GM21786 (cell line): ENCODE data around the gene FAM204A.

Source experiments
- ATAC-seq: cut with Tn5 transposase; IDR thresholded peaks from one replicate; pipeline ENCODE4 v1.9.1; 2021; ENCODE audit not compliant: unreplicated experiment

FAM204A gene

DNA sequence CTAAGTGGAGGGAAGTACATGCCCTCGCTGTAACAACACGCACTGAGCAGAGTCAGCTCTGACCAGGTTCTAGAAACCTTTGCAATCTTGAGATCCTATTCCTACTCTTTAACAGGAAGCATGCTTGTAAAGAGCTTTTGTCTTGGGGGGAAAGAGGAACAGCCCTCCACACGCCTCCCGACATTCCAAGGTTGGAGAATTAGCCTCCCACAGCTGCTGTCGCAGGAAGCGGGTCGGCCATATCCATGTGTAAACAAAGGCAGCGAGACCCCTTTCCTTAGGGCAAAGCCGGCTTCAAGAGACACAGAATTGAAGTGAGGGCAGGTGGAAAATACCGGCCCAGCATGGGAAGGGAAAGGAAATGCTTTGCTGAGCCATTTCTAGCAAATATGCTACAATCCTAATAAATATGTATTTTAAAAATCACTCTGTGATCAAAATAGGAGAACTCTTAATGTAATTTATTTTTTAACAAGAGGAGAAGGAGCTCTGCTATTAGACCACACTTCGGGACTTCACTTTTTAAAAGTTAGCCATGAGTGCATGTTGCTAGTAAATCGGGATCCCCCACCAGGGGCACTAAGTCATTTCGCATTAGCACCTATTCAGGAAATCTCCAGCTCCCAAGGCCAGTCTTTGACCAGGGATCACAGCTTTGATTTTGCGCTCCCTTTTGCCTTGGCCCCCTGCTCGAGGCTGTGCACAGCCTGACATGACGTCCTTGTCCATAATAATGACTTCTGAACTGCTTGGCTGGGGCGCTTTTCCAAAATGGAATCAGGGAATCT, 55.9 kb downstream of the FAM204A start:
- ATAC-seq = no peak

DNA sequence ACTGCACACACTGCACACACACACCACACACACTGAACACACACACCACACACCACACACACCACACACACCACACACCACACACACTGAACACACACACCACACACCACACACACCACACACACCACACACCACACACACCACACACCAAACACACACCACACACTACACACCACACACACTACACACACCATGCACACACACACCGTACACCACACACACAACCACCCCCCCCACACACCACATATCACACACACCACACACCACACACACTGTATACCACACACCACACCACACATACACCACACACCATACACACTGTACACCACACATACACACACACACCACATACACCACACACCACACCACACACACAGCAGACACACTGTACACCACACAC, 59.5 kb downstream of the FAM204A start:
- no peak for ATAC-seq

DNA sequence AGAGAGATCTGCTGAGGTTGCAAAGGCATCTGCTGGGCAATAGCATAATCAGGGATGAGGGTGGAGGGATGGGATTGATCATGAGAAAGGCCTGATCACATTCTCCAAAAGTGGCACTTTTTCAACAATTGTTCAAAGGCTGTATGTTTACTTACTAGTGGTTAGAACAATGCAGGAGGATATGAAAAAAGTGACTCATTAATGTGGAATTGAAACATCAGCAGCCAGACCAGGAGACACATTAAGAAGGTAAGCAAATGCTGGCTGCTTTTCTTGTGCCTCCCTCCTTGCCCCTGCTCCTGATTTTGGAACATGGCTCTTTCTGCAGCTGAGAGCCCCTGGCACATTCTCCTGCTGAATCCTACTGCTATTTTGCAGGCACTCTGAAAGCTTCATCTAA, 63.5 kb downstream of the FAM204A start:
- no peak for ATAC-seq

DNA sequence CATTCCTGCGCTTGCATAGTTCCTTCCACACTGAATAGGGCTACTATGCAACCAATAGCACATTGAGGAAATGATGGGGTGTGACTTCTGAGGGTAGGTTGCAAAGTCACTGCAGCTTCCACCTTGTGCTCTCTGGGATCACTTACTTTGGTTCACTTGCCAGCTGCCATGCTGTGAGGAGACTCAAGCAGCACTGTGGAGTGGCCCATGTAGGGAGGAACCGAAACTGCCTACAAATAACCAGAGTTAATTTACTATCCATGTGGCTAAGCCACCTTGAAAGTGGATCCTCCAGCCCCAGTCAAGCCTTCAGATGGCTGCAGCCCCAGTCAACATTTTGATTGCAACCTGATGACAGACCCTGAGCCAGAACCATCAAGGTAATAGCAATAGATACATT, 64.3 kb downstream of the FAM204A start:
- no peak for ATAC-seq

DNA sequence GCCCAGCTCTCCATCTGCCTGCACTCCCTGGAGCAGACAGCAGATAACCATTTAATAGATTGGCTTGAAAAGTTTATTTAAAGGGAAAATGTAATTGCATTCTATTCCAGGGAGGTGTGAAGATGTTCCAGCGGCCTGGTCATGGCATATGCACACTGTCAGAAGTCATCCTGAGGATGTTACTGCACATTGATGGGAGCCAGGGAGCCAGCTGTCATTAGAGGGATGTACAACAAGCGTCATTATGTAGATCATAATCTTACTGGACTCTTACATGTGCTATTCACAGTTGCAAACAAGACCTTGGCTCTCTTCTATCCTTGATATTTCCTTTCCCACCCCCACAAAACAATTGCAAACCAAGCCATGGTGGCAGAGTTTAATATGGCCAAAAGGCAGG, 65.4 kb downstream of the FAM204A start:
- ATAC-seq = no peak

DNA sequence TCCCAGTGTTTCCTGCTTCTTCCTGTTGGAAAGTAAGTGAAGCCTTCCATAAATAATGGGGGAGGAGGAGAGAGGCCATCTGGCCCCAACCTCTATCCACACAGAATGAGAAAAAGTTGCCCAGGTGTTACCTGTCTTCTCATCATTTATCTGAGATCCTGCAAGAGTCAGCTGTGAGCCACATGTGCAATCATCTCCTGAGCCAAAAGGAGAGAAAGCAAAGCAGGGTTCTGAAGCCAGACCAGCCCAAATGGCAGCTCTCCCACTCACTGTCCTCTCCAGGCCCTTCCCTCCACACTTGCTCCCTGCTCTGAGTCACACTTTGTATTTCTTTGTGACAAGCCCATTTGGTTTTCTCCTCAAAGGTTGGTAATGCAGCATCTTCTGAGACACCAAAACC, 65.9 kb downstream of the FAM204A start:
- no peak for ATAC-seq

DNA sequence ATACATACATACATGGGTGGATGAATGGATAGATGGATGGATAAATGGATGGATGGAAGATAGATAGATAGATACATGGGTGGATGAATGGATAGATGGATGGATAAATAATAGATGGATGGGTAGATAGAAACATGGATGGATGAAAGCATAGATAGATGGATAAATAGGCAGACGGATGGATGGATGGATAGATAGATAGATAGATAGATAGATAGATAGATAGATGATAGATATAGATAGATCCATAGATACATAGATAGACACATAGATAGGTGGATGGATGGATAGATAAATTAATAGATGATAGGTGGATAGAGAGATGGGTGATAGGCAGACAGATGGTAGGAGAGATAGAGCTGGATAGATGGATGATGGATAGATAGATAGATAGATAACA, 68.5 kb downstream of the FAM204A start:
- ATAC-seq = no peak

DNA sequence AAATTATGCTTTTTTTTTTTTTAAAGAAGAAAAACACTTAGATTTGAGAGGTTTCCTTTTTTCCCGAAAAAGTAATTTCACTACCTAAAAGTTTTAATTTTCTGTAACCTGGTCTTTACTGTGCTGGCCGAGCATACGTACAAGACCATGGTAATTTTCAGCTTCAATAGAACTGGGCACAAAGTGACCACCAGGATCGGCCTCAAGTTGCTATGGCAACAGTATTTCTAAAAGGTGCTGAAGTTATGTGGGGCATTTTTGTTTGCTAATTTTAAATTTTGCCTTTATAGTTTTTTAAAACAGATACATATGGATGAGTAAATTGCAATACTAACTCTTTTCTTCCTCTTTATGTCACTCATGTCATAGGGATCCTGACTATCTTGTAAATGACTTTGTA, 69.4 kb downstream of the FAM204A start:
- ATAC-seq = no peak

DNA sequence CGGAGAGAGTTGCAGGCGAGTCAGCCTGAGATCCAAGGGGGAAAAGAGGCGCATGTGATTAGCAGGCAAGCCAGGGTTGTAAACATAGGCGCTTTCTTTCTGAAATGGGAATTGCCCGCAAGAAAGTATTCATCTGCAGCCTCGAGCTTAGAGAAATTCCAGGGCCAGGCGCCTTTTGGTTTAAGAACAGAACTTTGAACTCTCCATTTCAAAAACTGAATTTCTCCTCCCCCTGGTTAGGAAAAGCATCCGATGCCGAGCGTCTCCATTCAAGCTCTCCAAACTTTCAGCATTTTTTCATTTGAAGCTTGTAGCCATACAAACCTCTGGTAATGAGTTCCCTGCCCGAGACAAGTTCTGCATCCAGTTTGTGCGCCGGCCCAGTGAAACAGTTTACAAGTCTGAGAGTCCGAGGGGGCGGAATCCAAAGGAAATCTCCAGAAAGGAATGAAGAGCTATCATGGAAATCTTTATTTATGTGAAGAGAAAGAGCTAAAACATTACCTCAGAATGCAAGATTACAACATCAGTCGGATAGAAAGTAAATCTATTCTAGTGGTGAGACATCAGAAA, 69.9 kb downstream of the FAM204A start:
- ATAC-seq = no peak

DNA sequence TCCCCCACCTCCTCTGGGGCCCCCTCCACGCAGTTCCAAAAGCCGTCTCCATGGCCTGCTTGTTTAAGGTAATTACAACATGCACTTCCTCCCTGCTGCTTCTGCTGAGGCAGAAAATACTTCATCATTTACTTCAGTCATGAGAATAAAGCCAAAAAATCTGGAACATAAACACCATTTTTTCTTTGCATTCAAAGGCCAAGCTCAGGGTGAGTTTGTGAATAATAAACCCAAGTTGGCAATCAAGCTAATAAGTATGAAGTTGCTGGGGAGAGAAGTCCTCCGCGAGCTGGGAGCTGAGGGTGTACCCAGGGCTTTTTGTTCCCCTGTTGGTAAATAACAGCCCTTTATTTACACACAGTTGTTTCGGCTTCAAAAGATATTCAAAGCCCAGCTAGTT, 70.5 kb downstream of the FAM204A start:
- no peak for ATAC-seq

DNA sequence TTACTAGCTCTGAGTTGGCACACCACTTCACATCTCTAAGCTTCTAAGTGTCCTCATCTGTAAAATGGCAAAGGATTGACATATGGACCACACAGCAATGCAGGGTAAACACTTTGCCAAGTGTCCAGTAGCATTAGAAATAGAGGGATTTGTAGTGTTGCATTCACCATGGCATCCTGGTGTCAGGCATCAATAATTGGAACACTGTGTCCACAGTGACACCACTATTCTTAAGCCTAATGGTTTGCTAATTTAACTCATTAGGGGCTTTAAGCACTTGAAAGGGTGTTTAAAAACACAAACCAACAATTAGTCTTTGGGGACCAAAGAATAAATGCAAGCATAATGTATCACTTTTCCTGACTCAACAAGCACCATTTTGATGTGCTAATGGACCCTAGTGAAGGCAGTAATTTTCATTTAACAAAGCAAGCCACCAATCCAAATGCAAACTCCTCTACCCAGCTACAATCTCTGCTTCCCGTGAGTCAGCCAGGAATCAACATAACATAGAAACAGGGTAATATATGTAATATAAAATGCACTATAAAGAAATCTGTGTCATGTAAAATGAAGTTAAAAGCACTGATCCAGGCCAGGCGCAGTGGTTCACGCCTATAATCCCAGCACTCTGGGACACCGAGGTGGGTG, 75.9 kb downstream of the FAM204A start:
- no peak for ATAC-seq

DNA sequence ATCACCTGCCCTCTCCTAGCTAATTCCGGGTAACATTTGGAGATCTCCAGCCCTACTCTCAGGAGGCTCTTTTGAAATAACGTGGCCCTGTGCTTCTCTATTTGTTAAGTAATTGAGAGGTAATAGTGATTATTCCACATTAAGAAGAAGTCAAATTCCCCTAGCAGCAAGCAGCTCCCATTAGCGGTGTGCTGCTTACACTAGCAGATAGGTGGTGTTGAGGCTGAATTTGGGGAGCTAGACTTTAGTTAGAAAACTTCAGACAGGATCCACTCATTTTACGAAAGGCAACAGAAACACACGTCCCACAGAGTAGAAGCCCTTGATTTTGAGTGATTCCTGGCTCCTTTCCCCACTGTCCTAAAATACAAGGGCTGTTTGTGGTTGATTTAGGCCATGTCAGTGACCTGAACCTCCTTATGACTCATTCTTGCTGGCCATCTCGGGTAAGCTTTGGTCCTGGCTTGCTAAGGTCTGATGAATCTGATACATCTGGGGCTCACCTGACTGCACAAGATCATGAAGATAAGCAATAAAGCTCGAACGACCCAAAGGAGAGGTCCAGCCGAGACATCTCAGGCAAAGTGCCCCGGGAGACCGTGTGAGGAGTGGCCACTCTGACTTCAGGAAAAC, 77.2 kb downstream of the FAM204A start:
- ATAC-seq = no peak

DNA sequence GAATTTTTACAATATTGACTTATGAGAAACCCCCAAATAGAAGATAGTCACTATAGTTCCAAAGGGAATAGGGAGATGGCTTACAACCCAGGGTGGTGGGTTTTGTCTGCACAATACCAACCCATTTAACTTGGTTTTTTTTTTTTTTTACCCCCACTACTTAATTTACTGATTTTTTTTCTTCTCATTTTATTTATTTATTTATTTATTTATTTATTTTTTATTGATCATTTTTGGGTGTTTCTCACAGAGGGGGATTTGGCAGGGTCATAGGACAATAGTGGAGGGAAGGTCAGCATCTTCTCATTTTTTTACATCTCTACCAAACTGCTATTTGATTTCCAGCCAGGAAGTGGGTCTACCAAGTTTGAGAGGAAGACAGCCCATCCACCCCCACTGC, 77.9 kb downstream of the FAM204A start:
- ATAC-seq = no peak

DNA sequence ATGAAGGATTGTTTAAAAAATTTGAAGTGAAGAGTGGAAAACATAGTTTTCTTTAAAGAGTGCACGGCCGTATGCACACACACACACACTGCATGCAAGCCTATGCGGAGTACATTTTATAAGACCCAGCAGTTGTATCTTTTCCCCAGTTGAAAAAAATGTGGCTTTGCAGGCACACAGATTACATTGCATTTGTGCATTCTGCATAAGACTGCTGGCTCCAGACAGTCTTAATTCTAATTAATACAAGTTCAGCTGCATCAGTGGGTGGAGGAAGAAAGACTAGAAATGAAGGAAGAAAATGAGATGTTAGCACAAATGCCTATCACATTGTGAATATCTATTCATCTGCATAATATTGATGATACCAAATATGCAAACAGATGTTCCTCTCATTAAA, 79.6 kb downstream of the FAM204A start:
- no peak for ATAC-seq

DNA sequence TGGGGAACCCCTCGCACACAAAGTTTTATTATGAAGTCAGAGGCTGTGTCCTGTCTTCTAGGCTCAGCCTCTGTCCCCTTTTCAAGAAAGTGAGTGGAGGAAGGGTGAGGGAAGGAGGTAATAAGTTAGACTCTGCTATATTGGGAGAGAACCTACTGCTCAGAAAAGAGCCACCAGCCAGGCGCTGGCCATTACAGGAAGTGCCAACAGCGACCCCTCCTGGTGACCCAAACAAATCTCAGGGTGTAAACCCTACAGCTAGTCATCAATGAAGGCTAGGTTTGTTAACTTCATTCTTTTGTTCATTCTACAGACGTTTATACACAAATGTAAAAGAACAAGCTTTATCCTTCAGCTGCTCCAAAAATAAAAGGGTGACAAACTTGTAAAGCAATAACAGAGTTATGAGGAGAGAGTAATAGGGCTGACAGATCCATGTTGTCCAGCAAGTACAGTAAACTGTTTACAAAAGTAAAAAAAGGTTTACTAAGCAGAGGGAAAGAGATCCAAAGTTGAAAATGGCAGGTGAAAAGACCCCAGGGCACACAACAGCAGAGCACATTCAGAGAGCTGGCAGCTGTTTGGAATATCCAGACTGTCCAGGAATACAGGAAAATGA, 82.7 kb downstream of the FAM204A start:
- no peak for ATAC-seq

DNA sequence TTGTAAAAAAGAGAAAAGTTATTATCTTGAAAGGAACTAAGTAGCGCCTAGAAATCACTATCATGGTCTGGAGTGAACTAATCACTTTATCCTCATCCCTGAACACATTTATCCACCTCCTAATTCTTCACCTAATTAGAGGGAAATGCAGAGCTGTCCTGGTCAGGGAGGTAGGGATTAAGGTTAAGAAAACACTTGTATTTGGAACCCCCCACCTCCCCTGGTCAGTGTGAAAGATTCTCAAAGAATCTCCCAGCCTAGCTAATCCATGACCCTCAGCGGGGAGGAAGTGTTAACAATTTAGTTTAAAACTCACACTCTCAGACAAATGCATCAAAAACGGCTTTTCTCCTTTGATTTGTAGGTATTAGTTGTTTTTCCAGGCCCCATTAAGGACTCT, 83.8 kb downstream of the FAM204A start:
- no peak for ATAC-seq

DNA sequence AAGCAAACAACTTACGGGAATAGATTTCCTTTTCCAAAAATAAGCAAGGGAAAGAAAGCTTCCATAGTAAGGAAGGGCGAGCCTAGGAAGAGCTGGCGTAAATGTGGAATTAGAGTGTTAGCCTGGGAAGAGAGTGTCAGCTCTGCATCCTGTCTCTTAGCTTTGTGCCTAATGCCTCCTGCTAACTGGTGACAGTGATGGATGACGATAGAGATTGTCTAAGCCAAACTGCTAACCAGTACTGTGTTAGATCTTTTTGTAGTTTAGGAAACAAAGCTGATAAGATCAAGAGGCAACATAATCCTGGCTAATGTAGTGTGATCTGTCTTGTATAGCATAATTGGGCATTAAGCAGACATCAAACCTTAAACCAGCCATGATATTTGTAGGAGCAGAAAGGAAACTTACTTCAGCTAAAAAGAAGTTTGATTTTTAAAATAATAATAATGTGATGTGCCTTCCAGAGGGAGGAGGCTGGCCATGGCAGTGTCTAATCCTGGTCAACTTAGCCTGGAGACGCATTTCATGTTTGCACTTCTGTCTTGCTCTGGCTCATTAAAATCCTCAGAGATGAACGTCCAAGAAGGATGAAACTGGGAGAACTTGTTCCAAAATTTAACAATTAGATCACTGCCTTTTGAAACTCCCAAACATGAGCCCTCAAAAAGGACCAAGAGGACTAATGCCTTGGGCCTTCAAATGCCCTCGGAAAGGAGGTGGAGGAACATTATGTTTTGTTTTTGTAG, 85.1 kb downstream of the FAM204A start:
- ATAC-seq = no peak

DNA sequence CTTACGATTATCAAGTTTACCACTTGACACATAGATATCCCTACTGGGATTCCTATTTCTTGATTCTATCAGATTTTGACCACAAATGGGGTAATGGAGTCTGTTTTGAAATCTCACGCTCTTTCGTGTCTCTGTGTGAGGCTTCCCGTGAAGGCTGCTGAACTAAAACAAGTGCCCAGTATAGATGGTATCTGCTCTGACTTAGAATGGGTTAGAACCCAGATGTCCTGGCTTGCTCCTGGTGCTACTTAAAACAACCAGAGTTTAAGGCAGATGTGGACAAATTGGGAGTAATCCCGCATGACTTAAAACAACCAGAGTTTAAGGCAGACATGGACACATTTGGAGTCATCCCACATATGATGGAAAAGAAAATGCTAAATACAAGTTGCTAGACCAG, 85.9 kb downstream of the FAM204A start:
- ATAC-seq = no peak

DNA sequence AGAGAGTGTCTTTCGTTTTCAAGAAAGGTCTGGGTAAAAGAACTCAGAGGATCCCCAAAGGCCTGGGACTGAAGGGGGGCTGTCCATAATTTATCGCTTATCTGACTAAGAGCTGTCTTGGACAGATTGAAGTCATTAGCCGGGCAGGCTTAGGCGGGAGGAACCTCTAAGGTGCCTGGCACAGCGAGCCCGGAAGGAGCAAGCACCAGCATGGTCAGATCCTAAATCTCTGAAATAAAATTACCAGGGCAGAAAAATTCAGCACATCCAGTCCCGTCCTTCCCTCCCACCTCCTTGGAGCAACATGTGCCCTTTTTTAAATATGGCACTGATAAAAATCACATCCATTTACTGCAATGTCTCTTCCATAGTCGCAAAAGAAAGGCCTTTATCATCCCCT, 86.8 kb downstream of the FAM204A start:
- no peak for ATAC-seq

DNA sequence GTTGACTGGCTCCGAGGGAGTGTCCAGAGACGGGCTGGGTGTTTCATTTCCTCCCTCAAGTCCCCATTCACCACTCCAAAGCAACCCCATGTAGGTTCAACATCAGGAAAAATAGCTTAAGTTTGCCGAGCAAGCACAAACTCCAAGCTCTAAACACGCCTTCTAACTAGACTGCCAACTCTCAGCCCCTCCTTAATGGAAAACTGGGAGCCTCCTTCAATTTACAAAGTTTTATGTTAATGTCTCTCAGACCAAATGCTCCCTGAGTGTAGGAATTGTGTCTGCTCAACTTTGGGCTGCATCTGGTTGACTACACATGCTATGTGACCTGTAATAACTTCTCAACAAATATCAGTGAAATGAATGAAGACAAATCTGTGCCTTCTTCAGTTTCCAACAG, 87.5 kb downstream of the FAM204A start:
- no peak for ATAC-seq

DNA sequence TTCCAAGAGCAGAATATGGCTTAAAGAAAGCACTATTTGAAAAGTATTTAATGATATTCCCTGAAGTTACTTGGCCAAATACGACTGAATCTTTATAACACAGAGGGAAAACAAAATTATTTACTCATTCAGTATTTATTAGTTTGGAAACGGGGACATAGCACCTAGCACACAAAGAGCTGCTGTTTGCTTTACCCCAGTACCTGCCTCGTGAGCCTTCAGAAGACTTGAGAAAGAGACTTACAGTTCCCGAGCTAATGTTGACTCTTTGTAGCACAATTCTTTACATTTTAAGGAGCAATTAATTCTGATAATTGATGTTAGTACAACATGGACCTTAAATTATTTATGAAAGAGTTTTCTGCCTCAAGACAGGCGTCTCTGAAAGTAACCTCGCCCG, 88.7 kb downstream of the FAM204A start:
- no peak for ATAC-seq
